GM12878 (cell line): ENCODE results near the gene OR1J4. TPM values are rescaled to one million over a fixed set of nuclear protein-coding genes. Genes with fewer than 3 reads are reported as not detected.

Experiments used
- BCL3 ChIP-seq: IDR thresholded peaks from 2 replicates; pipeline ENCODE4 v1.6.1; 2011; ENCODE audit warnings: borderline replicate concordance, low read depth, mild to moderate bottlenecking, moderate library complexity, low read length; ENCODE audit not compliant: insufficient read depth, poor library complexity, severe bottlenecking
- E4F1 ChIP-seq: fragments of 450-650 bp; IDR thresholded peaks from 2 replicates; pipeline ENCODE4 v1.6.1; 2018; ENCODE audit warnings: borderline replicate concordance, mild to moderate bottlenecking; ENCODE audit not compliant: partially characterized antibody
- ELK1 ChIP-seq: IDR thresholded peaks from 2 replicates; pipeline ENCODE4 v1.6.1; 2012; ENCODE audit warnings: low read depth, low read length, improper control_type of control experiment
- FOXK2 ChIP-seq: fragments of 450-650 bp; IDR thresholded peaks from 2 replicates; pipeline ENCODE4 v1.6.1; 2017; ENCODE audit warnings: mild to moderate bottlenecking, moderate library complexity
- IRF4 ChIP-seq: IDR thresholded peaks from 2 replicates; pipeline ENCODE4 v1.6.1; 2011; ENCODE audit warnings: low read depth, low read length
- MTA2 ChIP-seq: fragments of 450-650 bp; IDR thresholded peaks from 2 replicates; pipeline ENCODE4 v1.6.1; 2016; ENCODE audit warnings: low read depth, mild to moderate bottlenecking, moderate library complexity
- MYB ChIP-seq: fragments of 150-350 bp; IDR thresholded peaks from 2 replicates; pipeline ENCODE4 v1.6.1; 2014; ENCODE audit warnings: mild to moderate bottlenecking, low read depth, low read length, borderline replicate concordance
- RB1 ChIP-seq: fragments of 450-650 bp; formaldehyde crosslinking; IDR thresholded peaks from 2 replicates; pipeline ENCODE4 v1.6.1; 2017; ENCODE audit warnings: mild to moderate bottlenecking, borderline replicate concordance
- ZNF274 ChIP-seq: IDR thresholded peaks from one replicate; pipeline ENCODE4 v1.8.0; 2011; ENCODE audit not compliant: insufficient read length, insufficient read depth
- polyA plus RNA-seq, 11 experiments: library from polyadenylated mRNA; depleted of rRNA in 4 of 11; unstranded in 6 of 11; stranded (reverse) in 5 of 11; fragments of >200 nt; fragmentation: Nextera tagmentation in 4 of 11; fragmentation: Illumina TruSeq in 1 of 11; extraction: Ambion mirVana in 4 of 11; extraction: Trizol in 1 of 11; gene quantifications; 1 replicate in 1 of 11; 2 replicates in 10 of 11; pipeline versions ENCODE4 v1.2.1 to v1.2.3, GENCODE V29; 2011 to 2016; ENCODE audit warnings: inconsistent platforms in 2 of 11, missing spikeins in 2 of 11, low read depth in 1 of 11
- total RNA-seq, 4 experiments: library from RNA; depleted of rRNA in 3 of 4; stranded (reverse); fragments of >200 nt in 3 of 4; fragmentation: Illumina TruSeq in 1 of 4; extraction: Trizol in 1 of 4; gene quantifications; 2 replicates each; pipeline versions ENCODE4 v1.2.1 to v1.2.3, GENCODE V29; 2013 to 2021

OR1J4 gene
- total and polyA plus RNA-seq, 10 of the 15 experiments (the other 5 are each of a cell fraction or from before 2014, with no cell fraction given), result 0.12 TPM; not detected in 9

- TF ChIP-seq ELK1 (no peak), BCL3 (no peak), FOXK2 (no peak), MYB (no peak), E4F1 (no peak), MTA2 (no peak), RB1 (no peak), IRF4 (no peak), ZNF274 (no peak)
Observed at GRCh38 chr9:122561446-122561845, 42.5 kb downstream of the OR1J4 start (continued).
